ENCODE measurements around the gene IQCC.

The IQCC gene

DNA sequence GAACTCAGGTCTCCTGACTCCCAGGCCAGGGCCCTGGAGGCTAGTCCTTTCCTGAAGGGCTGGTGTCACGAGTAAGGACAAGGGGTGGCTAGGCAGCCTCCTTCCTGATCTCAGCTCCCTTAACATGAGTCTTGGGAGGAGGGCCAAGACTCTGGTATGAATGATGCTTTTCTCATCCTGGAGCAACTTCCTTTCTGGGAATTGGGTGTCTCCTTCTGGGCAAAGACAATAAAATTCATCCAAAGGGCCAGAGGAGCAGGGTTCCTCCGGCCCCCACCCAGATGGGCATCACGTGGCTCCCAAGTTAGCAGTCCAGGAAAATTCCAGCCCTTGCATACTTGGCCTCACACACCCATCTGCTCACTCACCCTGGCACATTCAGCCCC, 41.4 kb downstream of the IQCC start, which contains the start of gene FAM167B:
FAM167B (plus strand) TSS at position 335 of the 386 bp plus-strand sequence. CDS start 200 bp downstream, outside the sequence.
- Histone ChIP-seq H2BK5ac (ENCODE audit: low read depth, low read length, poor library complexity) (no peak within 1 kb of the TSS), H3K4me2 (ENCODE audit: low read length) (peak within 1 kb of the TSS; percentile 61), H3K27ac (ENCODE audit: low read depth, low read length) (no peak within 1 kb of the TSS), H4K91ac (ENCODE audit: low read depth, low read length) (no peak within 1 kb of the TSS), H2AK5ac (ENCODE audit: low read length) (no peak within 1 kb of the TSS), H3K79me2 (ENCODE audit: control insufficient read depth, insufficient read depth, low read length, poor library complexity) (no peaks in the 10 kb centered on the region), H3K4ac (ENCODE audit: low read depth, low read length) (no peak within 1 kb of the TSS), H3K36me3 (ENCODE audit: control insufficient read depth in 1 of 2, insufficient read depth in 2 of 2, low read length in 2 of 2) (no peaks in the 10 kb centered on the region), H3K4me1 (ENCODE audit: control insufficient read depth in 1 of 2, insufficient read depth in 2 of 2, low read length in 2 of 2) (peaks cover 2 to 5% of the 10 kb centered on the region in 2 experiments), H2BK120ac (ENCODE audit: insufficient read depth, low read length, poor library complexity) (no peak within 1 kb of the TSS), H4K8ac (ENCODE audit: low read depth, low read length) (no peak within 1 kb of the TSS), H3K9ac (ENCODE audit: low read length) (no peak within 1 kb of the TSS), H3K4me3 (ENCODE audit: low read depth, low read length) (no peak within 1 kb of the TSS), H3K23ac (ENCODE audit: low read length) (no peak within 1 kb of the TSS), H2BK12ac (ENCODE audit: low read length) (no peak within 1 kb of the TSS), H3K14ac (ENCODE audit: low read length) (no peak within 1 kb of the TSS), H3K27me3 (ENCODE audit: insufficient read depth, low read length) (no peaks in the 10 kb centered on the region), H4K12ac (ENCODE audit: low read depth, low read length) (no peak within 1 kb of the TSS), H3K9me3 (ENCODE audit: insufficient read depth, low read depth, low read length) (no peaks in the 10 kb centered on the region), H3K79me1 (ENCODE audit: low read length) (no peaks in the 10 kb centered on the region), H3K18ac (ENCODE audit: low read length) (no peak within 1 kb of the TSS), H2AFZ (ENCODE audit: insufficient read depth, low read length, poor library complexity) (no peak within 1 kb of the TSS)
- DNase-seq: no peak
- no CpG with 5 or more reads among the region's 3 CpGs for WGBS (ENCODE audit: extremely low coverage, insufficient coverage, insufficient read length)

GRCh38 chr1:32247452-32247851, 42.0 kb downstream of the IQCC start:
- no peak overlapping the region for H3K18ac ChIP-seq (ENCODE audit: low read length)
- H3K4me3 ChIP-seq (ENCODE audit: low read depth, low read length): no peak overlapping the region
- no peak overlapping the region for H2BK5ac ChIP-seq (ENCODE audit: low read depth, low read length, poor library complexity)
- no peak overlapping the region for H3K23ac ChIP-seq (ENCODE audit: low read length)
- H3K9ac ChIP-seq (ENCODE audit: low read length): no peak overlapping the region
- H3K4me1 ChIP-seq (ENCODE audit: control insufficient read depth in 1 of 2, insufficient read depth in 2 of 2, low read length in 2 of 2): peaks cover 2 to 4% of the 10 kb centered on the region in 2 experiments
- H3K4ac ChIP-seq (ENCODE audit: low read depth, low read length): no peak overlapping the region
- no peak overlapping the region for H2AK5ac ChIP-seq (ENCODE audit: low read length)
- H4K8ac ChIP-seq (ENCODE audit: low read depth, low read length): no peak overlapping the region
- no peaks in the 10 kb centered on the region for H3K36me3 ChIP-seq (ENCODE audit: control insufficient read depth in 1 of 2, insufficient read depth in 2 of 2, low read length in 2 of 2)
- H3K14ac ChIP-seq (ENCODE audit: low read length): no peak overlapping the region
- no peak overlapping the region for H2AFZ ChIP-seq (ENCODE audit: insufficient read depth, low read length, poor library complexity)
- no peaks in the 10 kb centered on the region for H3K27me3 ChIP-seq (ENCODE audit: insufficient read depth, low read length)
- no peak overlapping the region for H3K27ac ChIP-seq (ENCODE audit: low read depth, low read length)
- no peak overlapping the region for H3K4me2 ChIP-seq (ENCODE audit: low read length)
- no CpG with 5 or more reads among the region's 12 CpGs for WGBS (ENCODE audit: extremely low coverage, insufficient coverage, insufficient read length)
- H3K79me1 ChIP-seq (ENCODE audit: low read length): no peaks in the 10 kb centered on the region
- no peak overlapping the region for H4K12ac ChIP-seq (ENCODE audit: low read depth, low read length)
- H2BK120ac ChIP-seq (ENCODE audit: insufficient read depth, low read length, poor library complexity): no peak overlapping the region
- DNase-seq: no peak
- H4K91ac ChIP-seq (ENCODE audit: low read depth, low read length): no peak overlapping the region
- no peaks in the 10 kb centered on the region for H3K9me3 ChIP-seq (ENCODE audit: insufficient read depth, low read depth, low read length)
- no peak overlapping the region for H2BK12ac ChIP-seq (ENCODE audit: low read length)
- no peaks in the 10 kb centered on the region for H3K79me2 ChIP-seq (ENCODE audit: control insufficient read depth, insufficient read depth, low read length, poor library complexity)

- no peak overlapping the region for H2BK5ac ChIP-seq (ENCODE audit: low read depth, low read length, poor library complexity)
- H2BK120ac ChIP-seq (ENCODE audit: insufficient read depth, low read length, poor library complexity): no peak overlapping the region
- no peaks in the 10 kb centered on the region for H3K79me1 ChIP-seq (ENCODE audit: low read length)
- no peak overlapping the region for H4K91ac ChIP-seq (ENCODE audit: low read depth, low read length)
- no peak overlapping the region for H4K12ac ChIP-seq (ENCODE audit: low read depth, low read length)
- no peaks in the 10 kb centered on the region for H3K79me2 ChIP-seq (ENCODE audit: control insufficient read depth, insufficient read depth, low read length, poor library complexity)
- H3K18ac ChIP-seq (ENCODE audit: low read length): no peak overlapping the region
- H4K8ac ChIP-seq (ENCODE audit: low read depth, low read length): no peak overlapping the region
- no peak overlapping the region for H3K23ac ChIP-seq (ENCODE audit: low read length)
- no peak overlapping the region for H3K4me3 ChIP-seq (ENCODE audit: low read depth, low read length)
- DNase-seq: peak; percentile 88 to 94
- no CpG with 5 or more reads among the region's 31 CpGs for WGBS (ENCODE audit: extremely low coverage, insufficient coverage, insufficient read length)
- H3K4ac ChIP-seq (ENCODE audit: low read depth, low read length): no peak overlapping the region
- H2AK5ac ChIP-seq (ENCODE audit: low read length): no peak overlapping the region
- H3K9me3 ChIP-seq (ENCODE audit: insufficient read depth, low read depth, low read length): no peaks in the 10 kb centered on the region
- peak overlapping the region; percentile 61 for H3K4me2 ChIP-seq (ENCODE audit: low read length)
- H3K27ac ChIP-seq (ENCODE audit: low read depth, low read length): no peak overlapping the region
- no peak overlapping the region for H2BK12ac ChIP-seq (ENCODE audit: low read length)
- H3K14ac ChIP-seq (ENCODE audit: low read length): no peak overlapping the region
- H3K4me1 ChIP-seq (ENCODE audit: control insufficient read depth in 1 of 2, insufficient read depth in 2 of 2, low read length in 2 of 2): peaks cover 2% of the 10 kb centered on the region in 2 experiments
- no peaks in the 10 kb centered on the region for H3K36me3 ChIP-seq (ENCODE audit: control insufficient read depth in 1 of 2, insufficient read depth in 2 of 2, low read length in 2 of 2)
- no peak overlapping the region for H3K9ac ChIP-seq (ENCODE audit: low read length)
- no peaks in the 10 kb centered on the region for H3K27me3 ChIP-seq (ENCODE audit: insufficient read depth, low read length)
- no peak overlapping the region for H2AFZ ChIP-seq (ENCODE audit: insufficient read depth, low read length, poor library complexity)
Observed at GRCh38 chr1:32247983-32248889, 42.8 kb downstream of the IQCC start.

- no peaks in the 10 kb centered on the region for H3K36me3 ChIP-seq (ENCODE audit: control insufficient read depth in 1 of 2, insufficient read depth in 2 of 2, low read length in 2 of 2)
- no peak overlapping the region for H3K23ac ChIP-seq (ENCODE audit: low read length)
- H3K9ac ChIP-seq (ENCODE audit: low read length): no peak overlapping the region
- no peak overlapping the region for H3K18ac ChIP-seq (ENCODE audit: low read length)
- WGBS (ENCODE audit: extremely low coverage, insufficient coverage, insufficient read length): no CpG with 5 or more reads among the region's 9 CpGs
- DNase-seq: no peak
- H4K12ac ChIP-seq (ENCODE audit: low read depth, low read length): no peak overlapping the region
- H3K79me2 ChIP-seq (ENCODE audit: control insufficient read depth, insufficient read depth, low read length, poor library complexity): no peaks in the 10 kb centered on the region
- no peak overlapping the region for H3K4me3 ChIP-seq (ENCODE audit: low read depth, low read length)
- H3K9me3 ChIP-seq (ENCODE audit: insufficient read depth, low read depth, low read length): no peaks in the 10 kb centered on the region
- H3K27ac ChIP-seq (ENCODE audit: low read depth, low read length): no peak overlapping the region
- H3K79me1 ChIP-seq (ENCODE audit: low read length): no peaks in the 10 kb centered on the region
- peaks cover 2% of the 10 kb centered on the region in 2 experiments for H3K4me1 ChIP-seq (ENCODE audit: control insufficient read depth in 1 of 2, insufficient read depth in 2 of 2, low read length in 2 of 2)
- H2BK120ac ChIP-seq (ENCODE audit: insufficient read depth, low read length, poor library complexity): no peak overlapping the region
- H3K4me2 ChIP-seq (ENCODE audit: low read length): no peak overlapping the region
- no peak overlapping the region for H4K8ac ChIP-seq (ENCODE audit: low read depth, low read length)
- H2BK12ac ChIP-seq (ENCODE audit: low read length): no peak overlapping the region
- no peak overlapping the region for H3K4ac ChIP-seq (ENCODE audit: low read depth, low read length)
- H4K91ac ChIP-seq (ENCODE audit: low read depth, low read length): no peak overlapping the region
- no peak overlapping the region for H2AK5ac ChIP-seq (ENCODE audit: low read length)
- no peak overlapping the region for H3K14ac ChIP-seq (ENCODE audit: low read length)
- H3K27me3 ChIP-seq (ENCODE audit: insufficient read depth, low read length): no peaks in the 10 kb centered on the region
- no peak overlapping the region for H2AFZ ChIP-seq (ENCODE audit: insufficient read depth, low read length, poor library complexity)
- H2BK5ac ChIP-seq (ENCODE audit: low read depth, low read length, poor library complexity): no peak overlapping the region
Observed at GRCh38 chr1:32249831-32250525, 44.5 kb downstream of the IQCC start.
